Measurements from ENCODE around the gene PNMA8A. TPM values are rescaled to one million over a fixed set of nuclear protein-coding genes. Genes with fewer than 3 reads are reported as not detected.

Gene PNMA8A
- total and polyA plus RNA-seq, 5 experiments from 2014 or later, result 3.0 to 3.5 TPM; not detected in 3

Other genes starting within 250 kb of the PNMA8A start
- not detected for gene IGFL1, start 241.8 kb downstream of the PNMA8A start, total RNA-seq
- gene IGFL1, start 241.8 kb downstream of the PNMA8A start, polyA plus RNA-seq, result not detected
- gene HIF3A, start 174.5 kb downstream of the PNMA8A start, total RNA-seq, result not detected
- gene HIF3A, start 174.5 kb downstream of the PNMA8A start, polyA plus RNA-seq, result not detected
- 10 to 100 TPM; 47.3 to 47.7 TPM for gene PPP5C, start 124.5 kb downstream of the PNMA8A start, total RNA-seq
- 10 to 100 TPM; 20.8 to 35.7 (median 31.0) TPM for gene PPP5C, start 124.5 kb downstream of the PNMA8A start, polyA plus RNA-seq
- gene CCDC8, start 58.0 kb downstream of the PNMA8A start, total RNA-seq, result not detected
- gene CCDC8, start 58.0 kb downstream of the PNMA8A start, polyA plus RNA-seq, result not detected
- gene PNMA8C, start 42.6 kb downstream of the PNMA8A start, total RNA-seq, result not detected
- gene PNMA8C, start 42.6 kb downstream of the PNMA8A start, polyA plus RNA-seq, result not detected
- gene PNMA8B, start 24.3 kb upstream of the PNMA8A start, total RNA-seq, result 1 to 10 TPM; 1.2 to 1.6 TPM
- gene PNMA8B, start 24.3 kb upstream of the PNMA8A start, polyA plus RNA-seq, result under 1 TPM in 2 of 3 donors, not detected in 1; 0.20 to 0.91 TPM
- gene CALM3, start 129.8 kb upstream of the PNMA8A start, total RNA-seq, result 100 to 1,000 TPM; 185 to 190 TPM
- 100 to 1,000 TPM; 188 to 221 (median 214) TPM for gene CALM3, start 129.8 kb upstream of the PNMA8A start, polyA plus RNA-seq
- gene PTGIR, start 153.5 kb upstream of the PNMA8A start, total RNA-seq, result under 1 TPM in 1 of 2 experiments, not detected in 1; 0.25 TPM
- gene PTGIR, start 153.5 kb upstream of the PNMA8A start, polyA plus RNA-seq, result 1 to 10 TPM in 1 of 3 donors, under 1 TPM in 2; 0.12 to 2.8 (median 0.55) TPM
- not detected for gene GNG8, start 164.6 kb upstream of the PNMA8A start, total RNA-seq
- gene GNG8, start 164.6 kb upstream of the PNMA8A start, polyA plus RNA-seq, result not detected
- gene DACT3, start 189.6 kb upstream of the PNMA8A start, total RNA-seq, result under 1 TPM in 1 of 2 experiments, not detected in 1; 0.13 TPM
- under 1 TPM in 1 of 3 donors, not detected in 2; 0.13 TPM for gene DACT3, start 189.6 kb upstream of the PNMA8A start, polyA plus RNA-seq
- gene PRKD2, start 245.6 kb upstream of the PNMA8A start, total RNA-seq, result 100 to 1,000 TPM in 1 of 2 experiments, 10 to 100 TPM in 1; 92.6 to 102 TPM
- gene PRKD2, start 245.6 kb upstream of the PNMA8A start, polyA plus RNA-seq, result 10 to 100 TPM; 28.6 to 79.7 (median 37.1) TPM